Gastrocnemius medialis (tissue), 4 donors: ENCODE measurements around the gene NHSL1.

Experiments used
- CTCF ChIP-seq, 5 experiments: fragments of 450-650 bp in 3 of 5; fragments of 200-600 bp in 2 of 5; sonication (generic) in 2 of 5; IDR thresholded peaks in 4 of 5; conservative IDR thresholded peaks in 1 of 5; 1 replicate in 4 of 5; 2 replicates in 1 of 5; pipeline ENCODE4 v1.5.1; 2016 to 2019; ENCODE audit warnings: antibody characterized with exemption in 5 of 5, mild to moderate bottlenecking in 3 of 5, moderate library complexity in 3 of 5
- POLR2A ChIP-seq, 2 donors: fragments of 450-650 bp; IDR thresholded peaks; one replicate each; pipeline ENCODE4 v1.6.1; 2017; ENCODE audit warnings: antibody characterized with exemption in 2 of 2, mild to moderate bottlenecking in 2 of 2, moderate library complexity in 2 of 2

GRCh38 chr6:138494312-138494711, 5.0 kb downstream of the NHSL1 start:
- TF ChIP-seq CTCF (IDR thresholded peaks at IDR 0.05 in 4 of 5, conservative IDR thresholded peaks at IDR 0.05 in 1 of 5) = no peak
- no peak for TF ChIP-seq POLR2A (IDR thresholded peaks at IDR 0.05)
